B cell (primary cell): Measurements from ENCODE around the gene PRRC1.

Experiments
- CTCF ChIP-seq: fragments of 200-600 bp; IDR thresholded peaks from one replicate; pipeline ENCODE4 v1.8.0; 2022; ENCODE audit warnings: antibody characterized with exemption, mild to moderate bottlenecking
- EZH2 ChIP-seq: IDR thresholded peaks from 2 replicates; pipeline ENCODE4 v1.6.1; 2012; ENCODE audit warnings: borderline replicate concordance, low read depth, mild to moderate bottlenecking, moderate library complexity, low read length; ENCODE audit not compliant: insufficient read depth, poor library complexity, severe bottlenecking

- TF ChIP-seq EZH2 (no peak), CTCF (no peak)
Measured at GRCh38 chr5:127472700-127473099, 44.7 kb upstream of the PRRC1 start.
